H9 (cell line): ENCODE results near the gene COQ7. TPM values are rescaled to one million over a fixed set of nuclear protein-coding genes. Genes with fewer than 3 reads are reported as not detected.

Source experiments
- DNase-seq: peaks from one replicate; pipeline ENCODE4 v3.0.0-alpha.2; 2017
- H2AFZ ChIP-seq: one replicate; pipeline ENCODE4 v1.6.1; 2013; ENCODE audit warnings: mild to moderate bottlenecking, low read length, control low read depth, moderate library complexity
- H2AK5ac ChIP-seq: 2 replicates; pipeline ENCODE4 v1.6.1; 2013; ENCODE audit warnings: low read length, control low read depth, mixed read lengths; ENCODE audit not compliant: insufficient read length
- H2BK120ac ChIP-seq: one replicate; pipeline ENCODE4 v1.6.1; 2013; ENCODE audit warnings: low read depth, mild to moderate bottlenecking, low read length, control low read depth, inconsistent platforms; ENCODE audit not compliant: poor library complexity, severe bottlenecking
- H2BK12ac ChIP-seq: 2 replicates; pipeline ENCODE4 v1.6.1; 2013; ENCODE audit warnings: low read length, control low read depth, mixed read lengths, low read depth; ENCODE audit not compliant: insufficient read length
- H2BK15ac ChIP-seq: 2 replicates; pipeline ENCODE4 v1.6.1; 2013; ENCODE audit warnings: low read depth, low read length, control low read depth
- H2BK20ac ChIP-seq: one replicate; pipeline ENCODE4 v1.6.1; 2013; ENCODE audit warnings: low read depth, mild to moderate bottlenecking, low read length, control low read depth, inconsistent platforms; ENCODE audit not compliant: poor library complexity, severe bottlenecking
- H2BK5ac ChIP-seq: 2 replicates; pipeline ENCODE4 v1.6.1; 2013; ENCODE audit warnings: low read length, control low read depth, mixed read lengths; ENCODE audit not compliant: insufficient read length
- H3K14ac ChIP-seq: 2 replicates; pipeline ENCODE4 v1.6.1; 2013; ENCODE audit warnings: low read length, control low read depth; ENCODE audit not compliant: insufficient read depth
- H3K18ac ChIP-seq: 2 replicates; pipeline ENCODE4 v1.6.1; 2013; ENCODE audit warnings: low read depth, mild to moderate bottlenecking, mixed read lengths, low read length, control low read depth; ENCODE audit not compliant: insufficient read length
- H3K23ac ChIP-seq: 2 replicates; pipeline ENCODE4 v1.6.1; 2013; ENCODE audit warnings: low read length, control low read depth, mixed read lengths, low read depth; ENCODE audit not compliant: insufficient read length
- H3K23me2 ChIP-seq: 2 replicates; pipeline ENCODE4 v1.6.1; 2013; ENCODE audit warnings: low read depth, mild to moderate bottlenecking, mixed read lengths, low read length, control low read depth; ENCODE audit not compliant: insufficient read length, poor library complexity, severe bottlenecking
- H3K27ac ChIP-seq: 2 replicates; pipeline ENCODE4 v1.5.1; 2013; ENCODE audit warnings: low read length, control low read depth, mixed read lengths, low read depth; ENCODE audit not compliant: insufficient read length
- H3K27me3 ChIP-seq: 2 replicates; pipeline ENCODE4 v1.6.1; 2013; ENCODE audit warnings: low read length, control low read depth, inconsistent platforms; ENCODE audit not compliant: insufficient read depth
- H3K4ac ChIP-seq: 2 replicates; pipeline ENCODE4 v1.6.1; 2013; ENCODE audit warnings: low read depth, mild to moderate bottlenecking, control low read depth, inconsistent platforms, low read length, moderate library complexity
- H3K4me1 ChIP-seq: 2 replicates; pipeline ENCODE4 v1.6.1; 2013; ENCODE audit warnings: low read length, control low read depth, inconsistent platforms; ENCODE audit not compliant: insufficient read depth
- H3K4me2 ChIP-seq: 2 replicates; pipeline ENCODE4 v1.6.1; 2013; ENCODE audit warnings: low read length, control low read depth, mixed read lengths; ENCODE audit not compliant: insufficient read length, insufficient read depth
- H3K56ac ChIP-seq: 2 replicates; pipeline ENCODE4 v1.6.1; 2013; ENCODE audit warnings: low read depth, mild to moderate bottlenecking, mixed read lengths, low read length, control low read depth; ENCODE audit not compliant: insufficient read length
- H3K79me1 ChIP-seq: 2 replicates; pipeline ENCODE4 v1.6.1; 2013; ENCODE audit warnings: low read depth, mild to moderate bottlenecking, moderate library complexity, low read length, control low read depth, inconsistent platforms; ENCODE audit not compliant: insufficient read depth, poor library complexity, severe bottlenecking
- H3K79me2 ChIP-seq: 2 replicates; pipeline ENCODE4 v1.6.1; 2013; ENCODE audit warnings: low read length, control low read depth, inconsistent platforms; ENCODE audit not compliant: insufficient read depth
- H3K9ac ChIP-seq: 2 replicates; pipeline ENCODE4 v1.6.1; 2013; ENCODE audit warnings: low read length, control low read depth, mixed read lengths; ENCODE audit not compliant: insufficient read length; ENCODE audit errors: extremely low read depth
- H3K9me3 ChIP-seq: one replicate; pipeline ENCODE4 v1.6.1; 2013; ENCODE audit warnings: low read depth, low read length, inconsistent platforms; ENCODE audit not compliant: control insufficient read depth
- H3T11ph ChIP-seq: one replicate; pipeline ENCODE4 v1.6.1; 2013; ENCODE audit warnings: mild to moderate bottlenecking, low read length, control low read depth, inconsistent platforms
- H4K20me1 ChIP-seq: one replicate; pipeline ENCODE4 v1.6.1; 2013; ENCODE audit not compliant: control insufficient read depth, insufficient read length, insufficient read depth
- H4K5ac ChIP-seq: 2 replicates; pipeline ENCODE4 v1.6.1; 2013; ENCODE audit warnings: low read depth, mild to moderate bottlenecking, mixed read lengths, low read length, control low read depth; ENCODE audit not compliant: insufficient read length
- H4K8ac ChIP-seq: replicated peaks from 2 replicates; pipeline ENCODE4 v1.6.1; 2013; ENCODE audit warnings: low read length, control low read depth, mixed read lengths, low read depth; ENCODE audit not compliant: insufficient read length
- H4K91ac ChIP-seq: 2 replicates; pipeline ENCODE4 v1.6.1; 2013; ENCODE audit warnings: low read depth, mild to moderate bottlenecking, moderate library complexity, mixed read lengths, low read length, control low read depth; ENCODE audit not compliant: insufficient read length
- H3K27ac Mint-ChIP-seq, 3 experiments: 2 replicates in 2 of 3; 3 replicates in 1 of 3; pipeline ENCODE4 v1.8.0; 2020 to 2021; ENCODE audit warnings: mixed read lengths in 3 of 3, mild to moderate bottlenecking in 1 of 3, moderate library complexity in 1 of 3
- H3K27me3 Mint-ChIP-seq: 2 replicates; pipeline ENCODE4 v1.8.0; 2021; ENCODE audit warnings: low read depth, mild to moderate bottlenecking, moderate library complexity, mixed read lengths
- H3K36me3 Mint-ChIP-seq, 3 experiments: 2 replicates in 2 of 3; 3 replicates in 1 of 3; pipeline ENCODE4 v1.8.0; 2020 to 2021; ENCODE audit warnings: low read depth in 3 of 3, mixed read lengths in 3 of 3; ENCODE audit not compliant: insufficient read depth in 1 of 3
- H3K4me1 Mint-ChIP-seq, 2 experiments: 2 replicates each; pipeline ENCODE4 v1.8.0; 2020; ENCODE audit warnings: mixed read lengths in 2 of 2
- H3K4me3 Mint-ChIP-seq, 2 experiments: 2 replicates in 1 of 2; 3 replicates in 1 of 2; pipeline ENCODE4 v1.8.0; 2020 to 2021; ENCODE audit warnings: mild to moderate bottlenecking in 2 of 2, mixed read lengths in 2 of 2, moderate library complexity in 1 of 2
- H3K9me3 Mint-ChIP-seq, 2 experiments: 2 replicates in 1 of 2; 3 replicates in 1 of 2; pipeline ENCODE4 v1.8.0; 2020; ENCODE audit warnings: mild to moderate bottlenecking in 2 of 2, mixed read lengths in 2 of 2, moderate library complexity in 1 of 2
- WGBS: extraction: QIAGEN DNeasy Blood & Tissue Kit; methylation state at CpG from one replicate; pipeline ENCODE4 v1.1.7; 2013; ENCODE audit warnings: missing lambda C conversion rate, low lambda C conversion rate, mixed read lengths; ENCODE audit not compliant: insufficient read length; ENCODE audit errors: extremely low coverage; 5-methylcytosine and 5-hydroxymethylcytosine counted together
- total RNA-seq: library from RNA; stranded (reverse); gene quantifications from 2 replicates; pipeline ENCODE4 v1.2.1, GENCODE V29; 2021
- TF ChIP-seq, protein P1 (sequence below): fragments of 200-600 bp; sonication (generic); conservative IDR thresholded peaks from 3 replicates; pipeline ENCODE4 v1.8.0; 2021; ENCODE audit warnings: antibody characterized with exemption, mild to moderate bottlenecking

The COQ7 gene
- total RNA-seq, 1 experiment from 2014 or later: 29.6 TPM

DNA sequence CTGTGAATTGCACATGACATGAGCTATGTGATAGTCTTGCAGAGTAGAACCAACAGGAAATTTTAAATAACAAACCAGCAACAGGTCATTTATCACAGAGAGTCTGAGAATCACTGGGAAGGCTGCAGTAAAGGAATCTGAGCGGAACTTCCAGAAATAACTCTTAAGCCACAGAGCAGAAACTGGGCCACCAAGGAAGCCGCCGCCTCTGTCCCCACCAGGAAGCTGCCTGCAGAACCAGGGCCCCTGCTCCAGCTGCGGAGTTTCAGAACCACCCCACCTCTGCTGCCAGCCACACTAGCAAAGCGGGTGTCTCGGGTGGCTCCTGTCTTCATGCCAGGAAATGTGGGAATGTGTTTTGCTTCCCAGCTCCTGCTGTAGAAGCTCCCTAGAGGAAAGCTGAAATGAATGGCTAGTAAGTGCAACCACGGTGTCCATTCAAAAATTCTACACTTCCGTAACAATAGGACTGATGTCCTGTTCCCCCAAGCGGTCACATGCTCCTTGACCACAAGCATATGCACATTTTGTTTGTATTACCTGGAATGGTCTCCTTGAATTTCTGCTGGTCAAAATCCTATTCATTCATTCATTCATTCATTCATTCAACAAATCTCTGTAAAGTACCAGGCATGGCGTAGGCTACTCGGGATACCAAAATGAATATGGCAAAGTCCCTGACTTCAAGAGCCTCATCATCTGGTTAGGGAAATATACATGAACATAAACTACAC lies 38.6 kb downstream of the COQ7 start:
- Histone ChIP-seq H2AK5ac (no peak overlapping the region), H4K5ac (no peak overlapping the region), H3K18ac (no peak overlapping the region), H3K79me1 (no peaks in the 10 kb centered on the region), H2BK20ac (no peak overlapping the region), H2BK15ac (no peak overlapping the region), H4K8ac (no peak overlapping the region), H3K4me1 (no peaks in the 10 kb centered on the region; the same call in 1 of the 2 replicates), H3T11ph (no peak overlapping the region), H3K23me2 (no peaks in the 10 kb centered on the region), H2BK5ac (no peak overlapping the region), H3K23ac (no peak overlapping the region), H3K9me3 (no peaks in the 10 kb centered on the region), H3K79me2 (no peaks in the 10 kb centered on the region), H3K4ac (no peak overlapping the region), H3K14ac (no peak overlapping the region), H3K27me3 (no peaks in the 10 kb centered on the region), H4K91ac (no peak overlapping the region), H3K56ac (no peak overlapping the region), H3K27ac (no peak overlapping the region), H2AFZ (no peak overlapping the region), H2BK120ac (no peak overlapping the region), H4K20me1 (no peaks in the 10 kb centered on the region), H2BK12ac (no peak overlapping the region), H3K9ac (no peak overlapping the region), H3K4me2 (no peak overlapping the region)
- H3K4me3 Mint-ChIP-seq: no peak overlapping the region
- H3K9me3 Mint-ChIP-seq: no peaks in the 10 kb centered on the region
- no peaks in the 10 kb centered on the region for H3K36me3 Mint-ChIP-seq
- TF ChIP-seq, protein P1, sequence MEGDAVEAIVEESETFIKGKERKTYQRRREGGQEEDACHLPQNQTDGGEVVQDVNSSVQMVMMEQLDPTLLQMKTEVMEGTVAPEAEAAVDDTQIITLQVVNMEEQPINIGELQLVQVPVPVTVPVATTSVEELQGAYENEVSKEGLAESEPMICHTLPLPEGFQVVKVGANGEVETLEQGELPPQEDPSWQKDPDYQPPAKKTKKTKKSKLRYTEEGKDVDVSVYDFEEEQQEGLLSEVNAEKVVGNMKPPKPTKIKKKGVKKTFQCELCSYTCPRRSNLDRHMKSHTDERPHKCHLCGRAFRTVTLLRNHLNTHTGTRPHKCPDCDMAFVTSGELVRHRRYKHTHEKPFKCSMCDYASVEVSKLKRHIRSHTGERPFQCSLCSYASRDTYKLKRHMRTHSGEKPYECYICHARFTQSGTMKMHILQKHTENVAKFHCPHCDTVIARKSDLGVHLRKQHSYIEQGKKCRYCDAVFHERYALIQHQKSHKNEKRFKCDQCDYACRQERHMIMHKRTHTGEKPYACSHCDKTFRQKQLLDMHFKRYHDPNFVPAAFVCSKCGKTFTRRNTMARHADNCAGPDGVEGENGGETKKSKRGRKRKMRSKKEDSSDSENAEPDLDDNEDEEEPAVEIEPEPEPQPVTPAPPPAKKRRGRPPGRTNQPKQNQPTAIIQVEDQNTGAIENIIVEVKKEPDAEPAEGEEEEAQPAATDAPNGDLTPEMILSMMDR: no peak
- H3K27ac Mint-ChIP-seq: 0 out of 7 replicates have a peak overlapping the region, but pooled peaks of 1 of the 3 experiments have one; percentile 24
- no peaks in the 10 kb centered on the region; the same call in none of the 2 replicates for H3K27me3 Mint-ChIP-seq
- no peak for DNase-seq
- no CpG with 5 or more reads among the region's 11 CpGs for WGBS
- H3K4me1 Mint-ChIP-seq: peaks cover 13 to 16% of the 10 kb centered on the region in 2 experiments
